HL-60 (cell line): ENCODE results near the gene AGR3.

Experiments
- DNase-seq, 2 experiments: peaks; one replicate each; pipeline ENCODE4 v3.0.0-alpha.2; 2010 to 2020; ENCODE audit warnings: low read depth in 1 of 2, low spot score in 1 of 2
- H3K27ac ChIP-seq: fragments of 250-450 bp; sonication (Bioruptor Pico); replicated peaks from 2 replicates; pipeline ENCODE4 v1.5.1; 2020; ENCODE audit warnings: mild to moderate bottlenecking, moderate library complexity
- H3K27me3 ChIP-seq: fragments of 250-450 bp; sonication (Bioruptor Pico); 2 replicates; pipeline ENCODE4 v1.5.1; 2021; ENCODE audit warnings: mild to moderate bottlenecking, moderate library complexity; ENCODE audit not compliant: insufficient read depth, poor library complexity, severe bottlenecking
- H3K4me3 ChIP-seq: replicated peaks from 2 replicates; pipeline ENCODE4 v1.5.1; 2011; ENCODE audit warnings: mild to moderate bottlenecking, control low read depth, low read length; ENCODE audit not compliant: insufficient read depth
- GABPA ChIP-seq: IDR thresholded peaks from 2 replicates; pipeline ENCODE4 v1.6.1; 2012; ENCODE audit warnings: low read depth
- POLR2AphosphoS5 ChIP-seq: IDR thresholded peaks from 2 replicates; pipeline ENCODE4 v1.6.1; 2012; ENCODE audit warnings: low read depth
- SPI1 ChIP-seq: IDR thresholded peaks from 2 replicates; pipeline ENCODE4 v1.6.1; 2012; ENCODE audit warnings: low read depth, mild to moderate bottlenecking, borderline replicate concordance
- TF ChIP-seq, protein P1 (sequence below): IDR thresholded peaks from one replicate; pipeline ENCODE4 v1.5.1; 2011; ENCODE audit warnings: low read length, control low read depth, inconsistent platforms; ENCODE audit not compliant: insufficient read depth
- TF ChIP-seq, protein P2 (sequence below): IDR thresholded peaks from 2 replicates; pipeline ENCODE4 v1.6.1; 2012; ENCODE audit warnings: low read depth; ENCODE audit not compliant: insufficient replicate concordance

AGR3 gene

DNA sequence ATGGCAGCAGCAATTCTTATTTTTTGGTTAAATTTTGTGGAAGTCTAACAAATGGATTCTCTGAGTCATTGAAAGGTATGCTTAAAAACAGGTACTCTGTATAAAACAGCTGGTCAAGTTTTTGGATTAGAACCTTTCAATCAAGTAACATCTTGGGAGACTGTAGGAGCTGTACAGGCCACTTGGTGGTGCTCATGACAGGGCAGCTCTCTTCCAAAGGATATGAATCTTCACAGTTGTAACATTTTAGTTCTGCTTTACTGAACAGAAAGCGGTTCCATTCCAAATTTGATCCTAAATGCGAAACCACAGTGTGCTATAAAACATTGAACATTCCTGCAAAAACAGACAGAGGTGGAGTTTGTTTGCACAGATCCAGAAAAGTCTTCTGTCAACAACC is 44.5 kb upstream of the AGR3 start:
- H3K27me3 ChIP-seq = no peaks in the 10 kb centered on the region
- no peak overlapping the region for H3K27ac ChIP-seq
- H3K4me3 ChIP-seq = no peak overlapping the region
- TF ChIP-seq SPI1 (no peak), GABPA (no peak)
- TF ChIP-seq, protein P1, sequence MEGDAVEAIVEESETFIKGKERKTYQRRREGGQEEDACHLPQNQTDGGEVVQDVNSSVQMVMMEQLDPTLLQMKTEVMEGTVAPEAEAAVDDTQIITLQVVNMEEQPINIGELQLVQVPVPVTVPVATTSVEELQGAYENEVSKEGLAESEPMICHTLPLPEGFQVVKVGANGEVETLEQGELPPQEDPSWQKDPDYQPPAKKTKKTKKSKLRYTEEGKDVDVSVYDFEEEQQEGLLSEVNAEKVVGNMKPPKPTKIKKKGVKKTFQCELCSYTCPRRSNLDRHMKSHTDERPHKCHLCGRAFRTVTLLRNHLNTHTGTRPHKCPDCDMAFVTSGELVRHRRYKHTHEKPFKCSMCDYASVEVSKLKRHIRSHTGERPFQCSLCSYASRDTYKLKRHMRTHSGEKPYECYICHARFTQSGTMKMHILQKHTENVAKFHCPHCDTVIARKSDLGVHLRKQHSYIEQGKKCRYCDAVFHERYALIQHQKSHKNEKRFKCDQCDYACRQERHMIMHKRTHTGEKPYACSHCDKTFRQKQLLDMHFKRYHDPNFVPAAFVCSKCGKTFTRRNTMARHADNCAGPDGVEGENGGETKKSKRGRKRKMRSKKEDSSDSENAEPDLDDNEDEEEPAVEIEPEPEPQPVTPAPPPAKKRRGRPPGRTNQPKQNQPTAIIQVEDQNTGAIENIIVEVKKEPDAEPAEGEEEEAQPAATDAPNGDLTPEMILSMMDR = peak; percentile 65
- peak; percentile 39 to 66 for DNase-seq

DNA sequence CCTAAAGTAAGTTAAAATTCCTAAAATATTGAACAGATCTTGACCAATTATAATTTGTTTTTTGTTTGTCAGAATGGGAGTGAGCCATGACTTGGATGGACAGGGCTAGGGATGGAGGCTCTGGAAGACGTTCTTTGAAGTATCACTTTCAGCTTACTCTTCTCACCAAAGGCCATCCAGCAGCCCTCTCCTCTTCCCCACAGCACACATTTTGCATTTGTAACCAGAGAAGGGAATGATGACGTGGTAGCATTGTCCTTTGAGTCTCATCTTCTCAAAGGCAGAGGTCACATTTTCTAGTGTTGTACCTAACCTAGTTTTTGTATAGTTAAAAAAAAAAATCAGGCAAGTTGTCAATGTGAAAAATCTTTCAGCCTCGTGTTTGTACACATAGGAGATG is 43.8 kb upstream of the AGR3 start:
- Histone ChIP-seq H3K4me3 (no peak overlapping the region), H3K27me3 (no peaks in the 10 kb centered on the region), H3K27ac (no peak overlapping the region)
- DNase-seq = no peak
- TF ChIP-seq, protein P1 = no peak
- TF ChIP-seq, protein P2, sequence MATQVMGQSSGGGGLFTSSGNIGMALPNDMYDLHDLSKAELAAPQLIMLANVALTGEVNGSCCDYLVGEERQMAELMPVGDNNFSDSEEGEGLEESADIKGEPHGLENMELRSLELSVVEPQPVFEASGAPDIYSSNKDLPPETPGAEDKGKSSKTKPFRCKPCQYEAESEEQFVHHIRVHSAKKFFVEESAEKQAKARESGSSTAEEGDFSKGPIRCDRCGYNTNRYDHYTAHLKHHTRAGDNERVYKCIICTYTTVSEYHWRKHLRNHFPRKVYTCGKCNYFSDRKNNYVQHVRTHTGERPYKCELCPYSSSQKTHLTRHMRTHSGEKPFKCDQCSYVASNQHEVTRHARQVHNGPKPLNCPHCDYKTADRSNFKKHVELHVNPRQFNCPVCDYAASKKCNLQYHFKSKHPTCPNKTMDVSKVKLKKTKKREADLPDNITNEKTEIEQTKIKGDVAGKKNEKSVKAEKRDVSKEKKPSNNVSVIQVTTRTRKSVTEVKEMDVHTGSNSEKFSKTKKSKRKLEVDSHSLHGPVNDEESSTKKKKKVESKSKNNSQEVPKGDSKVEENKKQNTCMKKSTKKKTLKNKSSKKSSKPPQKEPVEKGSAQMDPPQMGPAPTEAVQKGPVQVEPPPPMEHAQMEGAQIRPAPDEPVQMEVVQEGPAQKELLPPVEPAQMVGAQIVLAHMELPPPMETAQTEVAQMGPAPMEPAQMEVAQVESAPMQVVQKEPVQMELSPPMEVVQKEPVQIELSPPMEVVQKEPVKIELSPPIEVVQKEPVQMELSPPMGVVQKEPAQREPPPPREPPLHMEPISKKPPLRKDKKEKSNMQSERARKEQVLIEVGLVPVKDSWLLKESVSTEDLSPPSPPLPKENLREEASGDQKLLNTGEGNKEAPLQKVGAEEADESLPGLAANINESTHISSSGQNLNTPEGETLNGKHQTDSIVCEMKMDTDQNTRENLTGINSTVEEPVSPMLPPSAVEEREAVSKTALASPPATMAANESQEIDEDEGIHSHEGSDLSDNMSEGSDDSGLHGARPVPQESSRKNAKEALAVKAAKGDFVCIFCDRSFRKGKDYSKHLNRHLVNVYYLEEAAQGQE = no peak
- no peak for TF ChIP-seq SPI1
- no peak for TF ChIP-seq POLR2AphosphoS5
- no peak for TF ChIP-seq GABPA

DNA sequence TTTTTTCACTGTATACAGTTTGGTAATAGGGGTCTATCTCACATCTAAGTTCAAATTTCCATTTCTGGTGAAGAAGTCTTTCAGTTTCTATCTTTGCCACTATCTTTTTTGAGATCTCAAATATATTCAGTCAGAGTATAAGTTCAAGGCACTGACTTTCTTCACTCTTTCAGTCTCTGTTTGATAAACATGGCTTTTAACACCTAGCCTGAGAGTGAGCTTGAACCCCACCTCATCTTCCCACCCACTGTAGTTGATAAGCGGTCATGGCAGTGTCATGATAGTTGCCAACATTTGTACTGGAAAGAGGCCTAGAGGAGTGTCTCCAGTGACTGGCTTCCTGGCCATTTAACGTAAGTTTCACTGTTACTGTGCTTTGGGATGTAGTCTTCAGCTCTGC is 41.2 kb upstream of the AGR3 start:
- TF ChIP-seq SPI1 (no peak), POLR2AphosphoS5 (no peak), GABPA (no peak)
- TF ChIP-seq, protein P1 = no peak
- TF ChIP-seq, protein P2 = no peak

DNA sequence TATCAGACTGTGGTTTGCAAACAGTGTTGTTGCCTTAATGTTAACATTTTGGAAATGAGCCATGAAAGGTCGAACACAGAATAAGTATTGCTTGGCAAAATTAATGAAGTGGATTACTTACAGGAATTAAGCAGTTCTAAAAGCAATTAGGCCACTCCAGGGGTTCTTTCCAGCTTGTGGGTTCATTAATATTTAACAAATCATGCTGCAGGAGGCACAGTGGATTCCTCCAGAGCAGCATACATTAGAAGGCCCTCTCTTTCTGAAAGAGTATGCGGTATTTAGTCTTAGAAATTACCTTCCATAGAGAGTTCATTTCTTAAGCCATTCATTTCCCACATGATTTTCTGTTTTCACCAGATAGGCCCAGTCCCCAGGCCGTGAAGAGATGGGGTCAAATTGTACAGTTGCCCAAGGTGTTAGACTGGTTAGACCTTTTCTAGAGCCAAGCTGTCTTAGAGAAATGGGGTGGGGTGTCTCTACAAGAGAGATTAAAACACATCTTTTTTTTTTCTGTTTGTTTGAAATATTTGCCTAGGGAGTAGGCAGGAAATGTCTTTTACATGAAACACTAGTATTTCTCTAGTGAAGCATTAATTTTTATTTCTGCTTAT is 40.0 kb upstream of the AGR3 start:
- no peak overlapping the region for H3K4me3 ChIP-seq
- H3K27ac ChIP-seq = no peak overlapping the region
- no peaks in the 10 kb centered on the region for H3K27me3 ChIP-seq
- DNase-seq = no peak
- no peak for TF ChIP-seq POLR2AphosphoS5
- TF ChIP-seq SPI1 = no peak
- no peak for TF ChIP-seq GABPA
- TF ChIP-seq, protein P1 = no peak
- TF ChIP-seq, protein P2 = no peak

More for the DNA sequence above, 41.2 kb upstream of the AGR3 start:
- DNase-seq = no peak
- Histone ChIP-seq H3K27me3 (no peaks in the 10 kb centered on the region), H3K4me3 (no peak overlapping the region), H3K27ac (no peak overlapping the region)
